ENCODE measurements around the gene NT5DC3. TPM values are rescaled to one million over a fixed set of nuclear protein-coding genes. Genes with fewer than 3 reads are reported as not detected.

The NT5DC3 gene
- total and polyA plus RNA-seq, 2 of the 13 experiments (the other 11 are each of a cell fraction or from before 2014, with no cell fraction given) = 3.2 to 6.6 TPM

- TF ChIP-seq MBD4 (IDR thresholded peaks at IDR 0.05; ENCODE audit: borderline replicate concordance, low read length) = no peak
- TF ChIP-seq NAIF1 (CRISPR knock-in tag; IDR thresholded peaks at IDR 0.05; ENCODE audit: borderline replicate concordance) = no peak
- no peak for TF ChIP-seq ZBTB21 (CRISPR knock-in tag; IDR thresholded peaks at IDR 0.05)
- TF ChIP-seq GATA4 (IDR thresholded peaks at IDR 0.05; ENCODE audit: borderline replicate concordance, low read depth) = 0 out of 2 replicates have a peak, but pooled peaks have one; percentile 29
- TF ChIP-seq ZBTB26 (CRISPR knock-in tag; IDR thresholded peaks at IDR 0.05; ENCODE audit: borderline replicate concordance) = no peak
- no peak for TF ChIP-seq REL (CRISPR knock-in tag; conservative IDR thresholded peaks at IDR 0.05)
- TF ChIP-seq HNRNPH1 (optimal IDR thresholded peaks at IDR 0.05; ENCODE audit: low read depth, low read length) = no peak
- TF ChIP-seq, protein P1, sequence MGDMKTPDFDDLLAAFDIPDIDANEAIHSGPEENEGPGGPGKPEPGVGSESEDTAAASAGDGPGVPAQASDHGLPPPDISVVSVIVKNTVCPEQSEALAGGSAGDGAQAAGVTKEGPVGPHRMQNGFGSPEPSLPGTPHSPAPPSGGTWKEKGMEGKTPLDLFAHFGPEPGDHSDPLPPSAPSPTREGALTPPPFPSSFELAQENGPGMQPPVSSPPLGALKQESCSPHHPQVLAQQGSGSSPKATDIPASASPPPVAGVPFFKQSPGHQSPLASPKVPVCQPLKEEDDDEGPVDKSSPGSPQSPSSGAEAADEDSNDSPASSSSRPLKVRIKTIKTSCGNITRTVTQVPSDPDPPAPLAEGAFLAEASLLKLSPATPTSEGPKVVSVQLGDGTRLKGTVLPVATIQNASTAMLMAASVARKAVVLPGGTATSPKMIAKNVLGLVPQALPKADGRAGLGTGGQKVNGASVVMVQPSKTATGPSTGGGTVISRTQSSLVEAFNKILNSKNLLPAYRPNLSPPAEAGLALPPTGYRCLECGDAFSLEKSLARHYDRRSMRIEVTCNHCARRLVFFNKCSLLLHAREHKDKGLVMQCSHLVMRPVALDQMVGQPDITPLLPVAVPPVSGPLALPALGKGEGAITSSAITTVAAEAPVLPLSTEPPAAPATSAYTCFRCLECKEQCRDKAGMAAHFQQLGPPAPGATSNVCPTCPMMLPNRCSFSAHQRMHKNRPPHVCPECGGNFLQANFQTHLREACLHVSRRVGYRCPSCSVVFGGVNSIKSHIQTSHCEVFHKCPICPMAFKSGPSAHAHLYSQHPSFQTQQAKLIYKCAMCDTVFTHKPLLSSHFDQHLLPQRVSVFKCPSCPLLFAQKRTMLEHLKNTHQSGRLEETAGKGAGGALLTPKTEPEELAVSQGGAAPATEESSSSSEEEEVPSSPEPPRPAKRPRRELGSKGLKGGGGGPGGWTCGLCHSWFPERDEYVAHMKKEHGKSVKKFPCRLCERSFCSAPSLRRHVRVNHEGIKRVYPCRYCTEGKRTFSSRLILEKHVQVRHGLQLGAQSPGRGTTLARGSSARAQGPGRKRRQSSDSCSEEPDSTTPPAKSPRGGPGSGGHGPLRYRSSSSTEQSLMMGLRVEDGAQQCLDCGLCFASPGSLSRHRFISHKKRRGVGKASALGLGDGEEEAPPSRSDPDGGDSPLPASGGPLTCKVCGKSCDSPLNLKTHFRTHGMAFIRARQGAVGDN (CRISPR knock-in tag; IDR thresholded peaks at IDR 0.05) = peak; percentile 33
- no peak for TF ChIP-seq FIP1L1 (IDR thresholded peaks at IDR 0.05; ENCODE audit: borderline replicate concordance, insufficient read depth, low read depth, low read length)
- TF ChIP-seq AKAP8 (CRISPR knock-in tag; IDR thresholded peaks at IDR 0.05) = no peak
- 0 out of 2 replicates have a peak, but pooled peaks have one; percentile 9 for TF ChIP-seq ELF3 (CRISPR knock-in tag; IDR thresholded peaks at IDR 0.05)
These were observed 40.9 kb downstream of the NT5DC3 start (continued) for GRCh38 chr12:103799857-103800771.

All from HepG2 (cell line).